H9 (cell line): ENCODE results near the gene PM20D1. TPM values are rescaled to one million over a fixed set of nuclear protein-coding genes. Genes with fewer than 3 reads are reported as not detected.

ENCODE experiments used
- DNase-seq: peaks from one replicate; pipeline ENCODE4 v3.0.0-alpha.2; 2017
- H2AFZ ChIP-seq: one replicate; pipeline ENCODE4 v1.6.1; 2013; ENCODE audit warnings: mild to moderate bottlenecking, low read length, control low read depth, moderate library complexity
- H2AK5ac ChIP-seq: 2 replicates; pipeline ENCODE4 v1.6.1; 2013; ENCODE audit warnings: low read length, control low read depth, mixed read lengths; ENCODE audit not compliant: insufficient read length
- H2BK120ac ChIP-seq: one replicate; pipeline ENCODE4 v1.6.1; 2013; ENCODE audit warnings: low read depth, mild to moderate bottlenecking, low read length, control low read depth, inconsistent platforms; ENCODE audit not compliant: poor library complexity, severe bottlenecking
- H2BK12ac ChIP-seq: 2 replicates; pipeline ENCODE4 v1.6.1; 2013; ENCODE audit warnings: low read length, control low read depth, mixed read lengths, low read depth; ENCODE audit not compliant: insufficient read length
- H2BK15ac ChIP-seq: 2 replicates; pipeline ENCODE4 v1.6.1; 2013; ENCODE audit warnings: low read depth, low read length, control low read depth
- H2BK20ac ChIP-seq: one replicate; pipeline ENCODE4 v1.6.1; 2013; ENCODE audit warnings: low read depth, mild to moderate bottlenecking, low read length, control low read depth, inconsistent platforms; ENCODE audit not compliant: poor library complexity, severe bottlenecking
- H2BK5ac ChIP-seq: 2 replicates; pipeline ENCODE4 v1.6.1; 2013; ENCODE audit warnings: low read length, control low read depth, mixed read lengths; ENCODE audit not compliant: insufficient read length
- H3K14ac ChIP-seq: 2 replicates; pipeline ENCODE4 v1.6.1; 2013; ENCODE audit warnings: low read length, control low read depth; ENCODE audit not compliant: insufficient read depth
- H3K18ac ChIP-seq: 2 replicates; pipeline ENCODE4 v1.6.1; 2013; ENCODE audit warnings: low read depth, mild to moderate bottlenecking, mixed read lengths, low read length, control low read depth; ENCODE audit not compliant: insufficient read length
- H3K23ac ChIP-seq: 2 replicates; pipeline ENCODE4 v1.6.1; 2013; ENCODE audit warnings: low read length, control low read depth, mixed read lengths, low read depth; ENCODE audit not compliant: insufficient read length
- H3K23me2 ChIP-seq: 2 replicates; pipeline ENCODE4 v1.6.1; 2013; ENCODE audit warnings: low read depth, mild to moderate bottlenecking, mixed read lengths, low read length, control low read depth; ENCODE audit not compliant: insufficient read length, poor library complexity, severe bottlenecking
- H3K27ac ChIP-seq: 2 replicates; pipeline ENCODE4 v1.5.1; 2013; ENCODE audit warnings: low read length, control low read depth, mixed read lengths, low read depth; ENCODE audit not compliant: insufficient read length
- H3K27me3 ChIP-seq: 2 replicates; pipeline ENCODE4 v1.6.1; 2013; ENCODE audit warnings: low read length, control low read depth, inconsistent platforms; ENCODE audit not compliant: insufficient read depth
- H3K4ac ChIP-seq: 2 replicates; pipeline ENCODE4 v1.6.1; 2013; ENCODE audit warnings: low read depth, mild to moderate bottlenecking, control low read depth, inconsistent platforms, low read length, moderate library complexity
- H3K4me1 ChIP-seq: 2 replicates; pipeline ENCODE4 v1.6.1; 2013; ENCODE audit warnings: low read length, control low read depth, inconsistent platforms; ENCODE audit not compliant: insufficient read depth
- H3K4me2 ChIP-seq: 2 replicates; pipeline ENCODE4 v1.6.1; 2013; ENCODE audit warnings: low read length, control low read depth, mixed read lengths; ENCODE audit not compliant: insufficient read length, insufficient read depth
- H3K56ac ChIP-seq: 2 replicates; pipeline ENCODE4 v1.6.1; 2013; ENCODE audit warnings: low read depth, mild to moderate bottlenecking, mixed read lengths, low read length, control low read depth; ENCODE audit not compliant: insufficient read length
- H3K79me1 ChIP-seq: 2 replicates; pipeline ENCODE4 v1.6.1; 2013; ENCODE audit warnings: low read depth, mild to moderate bottlenecking, moderate library complexity, low read length, control low read depth, inconsistent platforms; ENCODE audit not compliant: insufficient read depth, poor library complexity, severe bottlenecking
- H3K79me2 ChIP-seq: 2 replicates; pipeline ENCODE4 v1.6.1; 2013; ENCODE audit warnings: low read length, control low read depth, inconsistent platforms; ENCODE audit not compliant: insufficient read depth
- H3K9ac ChIP-seq: 2 replicates; pipeline ENCODE4 v1.6.1; 2013; ENCODE audit warnings: low read length, control low read depth, mixed read lengths; ENCODE audit not compliant: insufficient read length; ENCODE audit errors: extremely low read depth
- H3K9me3 ChIP-seq: one replicate; pipeline ENCODE4 v1.6.1; 2013; ENCODE audit warnings: low read depth, low read length, inconsistent platforms; ENCODE audit not compliant: control insufficient read depth
- H3T11ph ChIP-seq: one replicate; pipeline ENCODE4 v1.6.1; 2013; ENCODE audit warnings: mild to moderate bottlenecking, low read length, control low read depth, inconsistent platforms
- H4K20me1 ChIP-seq: one replicate; pipeline ENCODE4 v1.6.1; 2013; ENCODE audit not compliant: control insufficient read depth, insufficient read length, insufficient read depth
- H4K5ac ChIP-seq: 2 replicates; pipeline ENCODE4 v1.6.1; 2013; ENCODE audit warnings: low read depth, mild to moderate bottlenecking, mixed read lengths, low read length, control low read depth; ENCODE audit not compliant: insufficient read length
- H4K8ac ChIP-seq: replicated peaks from 2 replicates; pipeline ENCODE4 v1.6.1; 2013; ENCODE audit warnings: low read length, control low read depth, mixed read lengths, low read depth; ENCODE audit not compliant: insufficient read length
- H4K91ac ChIP-seq: 2 replicates; pipeline ENCODE4 v1.6.1; 2013; ENCODE audit warnings: low read depth, mild to moderate bottlenecking, moderate library complexity, mixed read lengths, low read length, control low read depth; ENCODE audit not compliant: insufficient read length
- H3K27ac Mint-ChIP-seq, 3 experiments: 2 replicates in 2 of 3; 3 replicates in 1 of 3; pipeline ENCODE4 v1.8.0; 2020 to 2021; ENCODE audit warnings: mixed read lengths in 3 of 3, mild to moderate bottlenecking in 1 of 3, moderate library complexity in 1 of 3
- H3K27me3 Mint-ChIP-seq: 2 replicates; pipeline ENCODE4 v1.8.0; 2021; ENCODE audit warnings: low read depth, mild to moderate bottlenecking, moderate library complexity, mixed read lengths
- H3K36me3 Mint-ChIP-seq, 3 experiments: 2 replicates in 2 of 3; 3 replicates in 1 of 3; pipeline ENCODE4 v1.8.0; 2020 to 2021; ENCODE audit warnings: low read depth in 3 of 3, mixed read lengths in 3 of 3; ENCODE audit not compliant: insufficient read depth in 1 of 3
- H3K4me1 Mint-ChIP-seq, 2 experiments: 2 replicates each; pipeline ENCODE4 v1.8.0; 2020; ENCODE audit warnings: mixed read lengths in 2 of 2
- H3K4me3 Mint-ChIP-seq, 2 experiments: 2 replicates in 1 of 2; 3 replicates in 1 of 2; pipeline ENCODE4 v1.8.0; 2020 to 2021; ENCODE audit warnings: mild to moderate bottlenecking in 2 of 2, mixed read lengths in 2 of 2, moderate library complexity in 1 of 2
- H3K9me3 Mint-ChIP-seq, 2 experiments: 2 replicates in 1 of 2; 3 replicates in 1 of 2; pipeline ENCODE4 v1.8.0; 2020; ENCODE audit warnings: mild to moderate bottlenecking in 2 of 2, mixed read lengths in 2 of 2, moderate library complexity in 1 of 2
- CTCF ChIP-seq: fragments of 200-600 bp; sonication (generic); conservative IDR thresholded peaks from 3 replicates; pipeline ENCODE4 v1.8.0; 2021; ENCODE audit warnings: antibody characterized with exemption, mild to moderate bottlenecking
- WGBS: extraction: QIAGEN DNeasy Blood & Tissue Kit; methylation state at CpG from one replicate; pipeline ENCODE4 v1.1.7; 2013; ENCODE audit warnings: missing lambda C conversion rate, low lambda C conversion rate, mixed read lengths; ENCODE audit not compliant: insufficient read length; ENCODE audit errors: extremely low coverage; 5-methylcytosine and 5-hydroxymethylcytosine counted together
- total RNA-seq: library from RNA; stranded (reverse); gene quantifications from 2 replicates; pipeline ENCODE4 v1.2.1, GENCODE V29; 2021

Gene PM20D1
- total RNA-seq, 1 experiment from 2014 or later: not detected

- H3K23me2 ChIP-seq: no peaks in the 10 kb centered on the region
- H2AK5ac ChIP-seq: no peak overlapping the region
- H3K9ac ChIP-seq: no peak overlapping the region
- H3K4me1 ChIP-seq: no peaks in the 10 kb centered on the region
- H3K9me3 ChIP-seq: no peaks in the 10 kb centered on the region
- no peak for TF ChIP-seq CTCF
- no peak overlapping the region for H3T11ph ChIP-seq
- Mint-ChIP-seq H3K27me3 (no peaks in the 10 kb centered on the region), H3K4me1 (no peaks in the 10 kb centered on the region), H3K4me3 (no peak overlapping the region), H3K27ac (no peak overlapping the region), H3K9me3 (peaks cover 12 to 17% of the 10 kb centered on the region in 2 experiments), H3K36me3 (peaks cover 8 to 19% (median 16%) of the 10 kb centered on the region in 3 experiments)
- no peaks in the 10 kb centered on the region for H3K27me3 ChIP-seq
- no peak overlapping the region for H4K8ac ChIP-seq
- H3K56ac ChIP-seq: no peak overlapping the region
- H4K20me1 ChIP-seq: no peaks in the 10 kb centered on the region
- no peak for DNase-seq
- no peak overlapping the region for H3K23ac ChIP-seq
- no peak overlapping the region for H3K14ac ChIP-seq
- H2BK5ac ChIP-seq: no peak overlapping the region
- H2BK20ac ChIP-seq: no peak overlapping the region
- H2BK15ac ChIP-seq: no peak overlapping the region
- H4K91ac ChIP-seq: no peak overlapping the region
- no peak overlapping the region for H2AFZ ChIP-seq
- no peak overlapping the region for H3K4me2 ChIP-seq
- WGBS: no CpG with 5 or more reads among the region's 4 CpGs
- no peak overlapping the region for H4K5ac ChIP-seq
- H3K79me2 ChIP-seq: no peaks in the 10 kb centered on the region
- no peak overlapping the region for H3K27ac ChIP-seq
- H2BK120ac ChIP-seq: no peak overlapping the region
- no peak overlapping the region for H3K18ac ChIP-seq
- H2BK12ac ChIP-seq: no peak overlapping the region
- H3K79me1 ChIP-seq: no peaks in the 10 kb centered on the region
- no peak overlapping the region for H3K4ac ChIP-seq
Observed at GRCh38 chr1:205851993-205852392, 2.1 kb upstream of the PM20D1 start.
